GM08714 (cell line): ENCODE measurements around the gene TMEM235.

ENCODE experiments used
- H3K4me3 ChIP-seq: fragments of 200-500 bp; sonication (Bioruptor generic); 2 replicates; pipeline ENCODE4 v1.5.1; 2014; ENCODE audit warnings: mild to moderate bottlenecking, low read length, inconsistent platforms
- ZNF274 ChIP-seq: IDR thresholded peaks from 2 replicates; pipeline ENCODE4 v1.6.1; 2012; ENCODE audit warnings: mild to moderate bottlenecking, low read depth, low read length

Gene TMEM235

DNA sequence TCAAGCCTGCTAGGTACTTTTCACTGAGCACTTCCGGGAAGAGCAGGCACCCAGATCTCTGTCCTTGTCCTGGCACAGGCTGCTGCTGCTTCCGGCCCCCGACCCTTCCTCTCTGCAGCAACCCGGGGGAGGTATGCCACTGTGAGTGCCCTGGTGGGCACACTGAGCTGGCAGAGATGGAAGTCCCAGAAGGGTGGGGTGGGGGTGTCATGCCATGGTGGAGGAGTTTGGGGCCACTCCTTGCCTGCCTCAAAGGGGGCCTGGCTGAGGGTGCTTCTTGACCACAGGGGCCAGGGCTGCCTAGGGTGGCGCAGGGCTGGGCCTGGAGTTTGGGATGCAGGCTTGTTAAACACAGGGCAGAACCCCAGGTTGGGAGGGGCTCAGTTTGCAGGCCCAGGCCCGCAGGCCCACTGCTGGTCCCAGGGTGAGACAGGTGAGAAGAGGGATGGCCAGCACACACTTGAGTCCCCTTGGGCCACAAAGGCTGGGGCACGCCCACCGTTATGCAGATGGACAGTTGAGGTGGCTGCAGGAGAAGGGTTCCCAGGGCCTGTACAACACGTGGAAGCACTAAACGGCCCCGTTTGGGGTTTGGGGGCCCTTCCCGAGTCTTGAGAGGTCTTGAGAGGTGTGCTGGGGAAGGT is 8.7 kb downstream of the TMEM235 start:
- no peak for TF ChIP-seq ZNF274
- H3K4me3 ChIP-seq: no peak overlapping the region

DNA sequence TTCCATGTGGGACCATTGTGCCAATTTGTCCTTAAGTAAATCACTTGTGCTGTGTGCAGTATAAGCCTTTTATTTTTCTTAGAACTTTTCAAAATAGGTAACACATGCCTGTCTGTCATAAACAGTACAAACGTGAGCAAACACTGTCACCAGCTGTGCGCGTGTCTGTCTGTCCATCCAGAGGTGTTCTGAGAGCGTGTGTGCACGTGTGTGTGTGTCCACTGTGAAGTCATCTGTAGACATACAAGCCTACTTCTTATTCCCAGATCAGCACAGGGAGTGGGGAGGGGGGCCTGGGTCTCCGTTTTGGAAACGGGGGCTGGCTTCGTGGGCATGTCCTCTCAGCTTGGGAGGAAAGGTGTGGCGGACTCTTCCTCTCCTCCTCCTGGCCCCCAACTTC is 9.4 kb downstream of the TMEM235 start:
- TF ChIP-seq ZNF274: no peak
- H3K4me3 ChIP-seq: no peak overlapping the region

DNA sequence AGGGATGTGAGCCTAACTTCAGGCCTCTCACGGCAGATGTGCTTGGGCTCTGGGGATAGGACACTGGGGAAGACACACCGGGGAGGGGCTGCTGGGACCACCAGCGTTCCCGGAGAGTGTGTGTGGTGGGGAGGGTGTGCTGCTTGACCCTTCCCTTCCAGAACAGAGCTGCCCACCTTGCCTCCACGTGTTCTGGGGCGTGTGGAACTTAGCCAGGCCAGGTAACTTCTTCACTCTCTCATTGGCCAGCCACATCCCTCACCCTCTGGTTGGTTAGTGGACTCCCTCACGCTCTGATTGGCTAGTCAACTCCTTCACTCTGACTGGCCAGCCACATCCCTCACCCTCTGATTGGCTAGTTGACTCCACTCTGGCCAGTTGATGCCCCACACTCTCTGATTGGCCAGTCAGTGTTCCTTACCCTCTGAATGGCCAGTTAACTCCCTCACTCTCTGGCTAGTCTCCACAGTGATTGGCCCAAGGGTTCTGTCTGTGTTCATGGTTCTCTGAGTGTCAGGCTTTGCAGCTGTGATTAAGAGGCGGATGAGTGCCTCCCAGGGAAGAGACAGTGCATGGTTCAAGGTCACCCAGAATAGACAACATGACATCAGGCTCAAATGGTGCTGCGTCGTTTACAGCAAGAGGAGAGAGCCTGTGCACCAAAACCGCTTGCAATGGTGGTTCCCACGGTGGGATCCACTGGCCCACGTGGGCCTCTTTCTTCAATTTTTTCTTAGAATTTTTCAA is 10.0 kb downstream of the TMEM235 start:
- H3K4me3 ChIP-seq: no peak overlapping the region
- TF ChIP-seq ZNF274: no peak

DNA sequence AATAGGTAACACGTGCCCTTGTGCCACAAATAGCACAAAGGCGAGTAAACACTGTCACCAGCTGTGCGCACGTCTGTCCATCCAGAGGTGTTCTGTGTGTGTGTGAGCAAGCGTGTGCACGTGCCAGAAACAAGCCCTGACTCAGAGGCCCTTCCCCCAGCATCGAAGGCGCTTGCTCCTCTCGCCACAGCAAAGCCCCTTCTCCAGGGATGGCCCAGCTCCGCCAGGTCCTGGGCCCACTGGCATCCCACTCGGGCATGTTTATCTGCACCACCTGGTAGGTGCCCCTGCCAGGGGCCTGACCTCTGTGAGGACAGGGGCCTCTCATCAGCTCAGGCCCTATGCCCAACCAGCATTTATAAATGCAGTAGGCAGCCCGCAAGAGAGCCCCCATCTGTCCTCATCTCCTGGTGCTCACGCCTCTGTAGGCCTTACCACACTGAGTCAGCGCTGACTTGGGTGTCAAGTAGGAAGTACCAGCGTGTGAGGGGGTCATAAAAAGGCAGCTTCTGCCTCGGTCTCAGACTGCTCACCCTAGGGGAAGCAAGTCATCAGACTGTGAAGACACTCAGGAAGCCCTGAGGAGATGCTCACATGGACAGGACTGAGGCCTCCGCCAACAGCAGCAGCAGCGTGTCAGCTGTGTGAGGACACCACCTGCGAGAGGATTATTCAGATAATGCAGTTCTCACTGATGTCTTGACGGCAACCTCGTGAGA is 10.8 kb downstream of the TMEM235 start:
- no peak overlapping the region for H3K4me3 ChIP-seq
- TF ChIP-seq ZNF274: no peak

DNA sequence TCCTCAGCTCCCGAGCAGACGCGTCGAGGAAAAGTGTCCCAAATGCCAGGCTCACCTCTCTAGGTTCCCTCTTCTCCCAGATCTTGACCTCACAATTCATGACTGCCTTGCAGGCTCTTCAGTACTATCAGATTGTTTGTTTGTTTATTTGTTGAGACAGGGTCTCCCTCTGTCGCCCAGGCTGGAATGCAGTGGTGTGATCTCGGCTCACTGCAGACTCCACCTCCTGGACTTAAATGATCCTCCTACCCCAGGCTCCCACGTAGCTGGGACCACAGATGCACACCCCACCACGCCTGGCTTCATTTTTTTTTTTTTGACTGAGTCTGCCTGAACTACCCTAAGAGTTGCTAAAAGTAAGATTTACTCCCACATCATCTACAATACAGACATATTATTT is 15.9 kb downstream of the TMEM235 start:
- TF ChIP-seq ZNF274: no peak
- H3K4me3 ChIP-seq: no peak overlapping the region

DNA sequence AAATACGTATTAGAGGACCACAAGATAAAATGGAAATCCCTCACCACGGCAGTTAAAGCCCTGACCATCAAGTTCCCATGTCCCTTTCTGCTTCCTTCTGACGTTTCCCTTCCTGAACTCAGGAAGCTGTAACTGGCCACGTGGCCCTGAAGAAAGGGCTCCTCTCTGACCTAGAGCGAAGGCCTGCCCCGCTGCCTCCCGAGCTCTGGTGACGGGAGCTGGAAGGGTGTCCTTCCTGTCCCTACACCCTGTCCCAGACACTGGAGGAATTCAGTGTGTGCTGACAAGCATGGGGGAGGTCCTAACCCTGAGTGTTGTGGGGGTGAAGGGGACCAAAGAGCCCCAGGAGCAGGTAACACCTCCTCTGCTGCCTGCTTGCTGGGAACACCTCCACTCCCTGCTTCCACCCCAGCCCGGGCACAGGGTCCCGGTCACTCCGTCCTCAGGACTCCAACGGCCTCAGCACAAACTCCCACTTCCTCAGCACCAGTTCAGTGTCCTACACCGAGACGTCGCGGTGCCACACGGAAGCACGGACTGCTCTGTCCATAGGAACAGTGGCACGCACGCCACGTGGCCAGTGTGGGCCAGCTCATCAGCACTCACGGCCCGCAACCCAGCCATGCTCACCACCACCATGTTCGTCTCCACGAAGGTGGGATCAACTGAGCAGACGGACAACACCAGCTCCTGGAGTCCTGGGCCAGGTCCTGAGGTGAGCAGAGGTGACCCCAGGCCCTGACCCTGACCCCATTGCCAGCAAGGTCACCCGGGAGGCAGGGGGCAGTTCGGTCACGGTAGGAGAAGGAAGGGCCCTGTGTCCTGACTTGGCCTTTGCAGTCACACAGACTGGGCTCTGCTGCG is 16.9 kb downstream of the TMEM235 start:
- TF ChIP-seq ZNF274: no peak
- no peak overlapping the region for H3K4me3 ChIP-seq

DNA sequence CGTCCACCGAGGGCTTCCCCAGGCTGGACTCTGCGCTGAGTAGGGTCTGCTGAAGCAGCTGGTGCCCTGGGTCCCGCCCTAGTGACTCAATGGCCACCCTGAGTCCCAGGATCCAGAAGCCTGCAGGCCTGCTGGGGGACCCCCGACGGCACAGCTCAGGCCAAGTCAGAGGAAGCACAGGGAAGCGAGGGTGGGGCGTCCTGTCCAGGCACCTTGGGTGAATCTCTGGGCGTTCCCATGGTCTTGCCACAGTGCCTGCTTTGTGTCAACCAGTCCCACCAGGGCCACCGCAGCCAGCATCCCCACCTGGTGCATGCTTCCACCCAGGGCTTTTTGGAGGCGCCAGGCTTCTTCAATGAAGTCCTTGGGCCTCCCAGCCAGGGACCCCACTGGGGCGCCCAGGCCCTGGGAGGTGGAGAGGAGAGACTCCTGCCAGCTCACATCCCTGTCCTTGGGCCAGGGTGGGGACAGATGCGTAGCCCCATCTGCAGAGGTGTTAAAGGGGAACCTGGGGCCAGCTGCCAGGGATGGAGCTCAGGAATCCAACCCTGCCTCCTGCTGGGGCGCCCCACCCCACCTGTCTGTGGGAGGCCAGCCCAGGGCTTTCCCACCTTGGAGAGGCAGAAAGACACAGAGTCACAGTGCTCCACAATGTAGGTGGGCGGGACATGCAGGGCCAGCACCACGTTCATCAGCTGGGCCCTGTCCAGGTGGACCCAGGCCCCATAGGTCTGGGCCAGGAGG is 17.8 kb downstream of the TMEM235 start:
- no peak overlapping the region for H3K4me3 ChIP-seq
- no peak for TF ChIP-seq ZNF274

DNA sequence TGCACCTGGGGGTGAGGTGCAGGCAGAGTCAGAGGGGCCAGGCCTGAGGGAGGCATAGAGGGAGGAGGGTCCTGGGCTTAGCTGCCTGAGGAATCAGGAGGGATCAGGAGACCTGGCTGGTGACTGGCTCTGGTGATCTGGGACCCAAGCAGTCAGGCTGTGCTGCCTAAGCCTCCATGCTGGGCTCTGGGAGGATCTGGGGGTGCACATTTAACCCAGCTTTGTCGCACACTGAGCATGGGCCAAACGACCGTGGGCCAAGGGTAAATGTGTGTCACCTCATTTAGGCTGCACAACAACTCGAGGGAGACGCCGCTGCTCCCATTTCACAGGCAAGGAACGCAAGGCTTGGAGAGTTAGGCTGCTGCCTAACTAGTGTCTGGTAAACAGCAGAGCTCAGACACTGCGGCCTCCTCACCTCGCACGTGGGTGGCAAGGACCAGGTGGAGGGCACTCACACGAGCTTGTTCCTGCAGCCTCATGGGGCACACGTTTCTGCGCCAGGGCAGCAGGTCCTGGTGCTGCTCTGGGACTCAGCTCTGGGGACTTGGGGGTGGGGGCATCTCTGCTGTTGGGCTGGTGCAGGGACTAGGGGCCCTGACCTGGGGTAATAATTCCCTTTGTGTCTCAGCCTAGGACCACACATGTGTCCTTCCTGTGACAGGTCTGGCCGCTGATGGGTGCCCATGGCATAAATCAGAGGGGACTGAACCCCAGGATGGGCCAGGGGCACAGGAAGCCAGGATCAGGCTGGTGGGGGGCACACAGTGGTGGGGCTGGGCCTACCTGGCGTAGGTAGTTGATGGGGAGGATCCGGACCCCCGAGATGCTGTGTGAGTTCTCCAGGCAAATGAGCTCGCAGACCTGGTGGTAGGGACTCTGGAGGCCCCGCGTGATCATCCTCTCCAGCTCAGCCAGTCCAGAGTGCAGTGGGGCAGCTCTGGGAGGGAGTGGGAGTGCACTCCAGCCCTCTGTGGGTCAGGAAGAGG is 18.7 kb downstream of the TMEM235 start:
- TF ChIP-seq ZNF274: no peak
- H3K4me3 ChIP-seq: no peak overlapping the region

DNA sequence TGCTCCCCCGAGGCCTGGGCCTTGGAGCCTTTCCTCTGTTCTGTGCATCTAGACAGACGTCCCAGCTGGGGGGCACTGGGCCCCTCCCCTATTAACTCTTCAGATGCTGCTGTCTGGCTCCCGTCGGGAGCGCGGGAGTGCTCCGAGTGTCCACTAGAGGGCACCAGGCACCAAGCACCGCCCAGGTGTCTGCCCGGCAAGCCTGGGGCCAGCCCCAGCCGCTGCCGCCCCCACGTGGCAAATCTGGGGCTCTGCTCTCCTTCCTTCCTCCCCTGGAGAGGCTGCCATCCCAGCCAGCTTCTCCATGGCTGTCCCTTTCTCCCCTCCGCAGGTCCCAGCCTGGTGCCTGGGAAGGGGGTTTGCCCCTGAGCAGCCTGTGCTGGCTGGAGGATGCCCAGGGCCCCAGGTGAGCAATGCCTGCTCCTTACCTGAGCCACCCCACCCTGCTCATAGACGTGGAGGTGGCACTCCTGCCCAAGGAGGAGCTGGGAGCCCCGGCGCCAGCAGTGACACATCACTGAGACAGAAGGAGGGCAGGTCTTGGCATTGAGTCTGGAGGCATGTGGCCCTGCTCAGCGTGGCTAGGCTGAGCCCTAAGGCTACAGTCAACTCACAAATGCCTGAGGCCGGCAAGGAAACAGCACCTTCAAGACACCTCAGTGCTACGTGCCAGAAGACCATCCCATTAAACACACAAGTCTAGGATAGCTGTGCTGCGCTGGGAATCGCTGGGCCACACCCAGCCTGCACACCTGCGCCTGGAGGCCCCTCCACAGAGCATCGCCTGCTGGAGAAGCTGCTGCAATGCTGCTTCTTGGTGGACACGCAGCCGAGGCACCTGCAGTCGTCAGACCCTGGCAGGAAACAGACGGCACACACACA is 19.7 kb downstream of the TMEM235 start:
- H3K4me3 ChIP-seq: no peak overlapping the region
- no peak for TF ChIP-seq ZNF274

DNA sequence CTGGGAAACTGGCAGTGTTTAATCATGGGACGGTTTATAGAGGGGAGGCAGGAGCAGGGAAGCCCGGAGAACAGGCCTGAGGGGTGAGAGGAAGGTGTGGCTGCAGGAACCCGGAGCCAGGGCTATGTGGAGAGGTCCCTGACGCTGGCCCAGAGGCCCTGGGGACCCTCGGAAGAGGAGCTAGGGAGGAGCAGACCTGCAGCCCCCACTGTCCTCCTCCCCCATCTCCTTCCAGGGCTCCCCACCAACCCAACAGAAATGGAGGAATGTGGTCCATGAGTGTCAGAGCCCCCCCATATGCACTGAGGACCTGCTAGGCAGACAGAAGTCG is 20.3 kb downstream of the TMEM235 start:
- no peak for TF ChIP-seq ZNF274
- no peak overlapping the region for H3K4me3 ChIP-seq

DNA sequence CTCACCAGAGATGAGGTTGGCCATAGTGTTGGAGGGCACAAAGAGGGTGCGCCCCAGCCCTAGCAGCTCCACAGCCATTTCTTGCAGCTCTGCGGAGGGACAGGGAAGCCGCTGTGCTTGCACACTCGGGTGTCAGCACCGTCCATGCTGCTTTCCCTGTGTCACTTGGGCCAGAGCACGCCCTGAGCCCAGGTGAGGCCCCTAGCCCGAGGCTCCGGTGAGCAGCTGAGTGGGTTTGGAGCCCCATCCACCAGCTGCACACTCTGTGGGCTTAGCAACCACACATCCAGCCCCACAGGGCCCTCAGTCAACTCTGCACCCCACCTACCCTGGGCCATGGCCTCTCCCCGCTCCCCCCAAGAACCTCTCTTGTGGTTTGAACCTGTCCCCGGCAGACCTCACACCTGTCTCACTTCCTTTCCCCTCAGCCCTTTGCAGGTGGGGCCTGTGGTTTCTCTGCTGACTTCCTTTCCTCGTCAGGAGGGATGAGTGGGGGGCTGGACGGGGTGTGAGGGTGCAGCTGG is 20.7 kb downstream of the TMEM235 start:
- H3K4me3 ChIP-seq: no peak overlapping the region
- TF ChIP-seq ZNF274: no peak
